Measurements from ENCODE around the gene LRMDA. TPM values are rescaled to one million over a fixed set of nuclear protein-coding genes. Genes with fewer than 3 reads are reported as not detected.
"Not testable (repeated sequence)": the region's sequence is repeated elsewhere in the genome, so short reads cannot be mapped to it uniquely, and the experiment has no call there.

The LRMDA gene
- total RNA-seq, 4 donors from 2014 or later, result 1.5 to 15.7 (median 4.6) TPM

- Histone ChIP-seq H3K4me3 (no peak overlapping the region), H3K27me3 (no peaks in the 10 kb centered on the region), H3K9me3 (no peaks in the 10 kb centered on the region), H3K36me3 (no peaks in the 10 kb centered on the region), H3K4me1 (no peaks in the 10 kb centered on the region), H3K27ac (no peak overlapping the region)
- intact Hi-C loops (cut with DNase I; ENCODE audit: low total_unique reads), result no loop called here
- TF ChIP-seq CTCF (IDR thresholded peaks at IDR 0.05) (no peak), POLR2A (IDR thresholded peaks at IDR 0.05) (no peak)
- no peak for DNase-seq
Measured at GRCh38 chr10:75742355-75742754, 310.9 kb downstream of the LRMDA start.

- Histone ChIP-seq H3K4me1 (no peaks in the 10 kb centered on the region), H3K27me3 (no peaks in the 10 kb centered on the region), H3K9me3 (no peaks in the 10 kb centered on the region), H3K27ac (no peak overlapping the region), H3K36me3 (no peaks in the 10 kb centered on the region), H3K4me3 (no peak overlapping the region)
- TF ChIP-seq POLR2A (IDR thresholded peaks at IDR 0.05), result no peak
- no peak for TF ChIP-seq CTCF (IDR thresholded peaks at IDR 0.05)
- intact Hi-C loops (cut with DNase I; ENCODE audit: low total_unique reads), result no loop called here
- DNase-seq, result no peak
Measured at GRCh38 chr10:75743291-75743778, 311.9 kb downstream of the LRMDA start.

- no peaks in the 10 kb centered on the region for H3K4me1 ChIP-seq
- H3K4me3 ChIP-seq, result no peak overlapping the region
- H3K9me3 ChIP-seq, result no peaks in the 10 kb centered on the region
- TF ChIP-seq POLR2A (IDR thresholded peaks at IDR 0.05) (no peak), CTCF (IDR thresholded peaks at IDR 0.05) (no peak)
- no peak for DNase-seq
- intact Hi-C loops (cut with DNase I; ENCODE audit: low total_unique reads), result no loop called here
- H3K27ac ChIP-seq, result peak overlapping the region in 1 of 2 donors; percentile 23
- H3K36me3 ChIP-seq, result no peaks in the 10 kb centered on the region
- no peaks in the 10 kb centered on the region for H3K27me3 ChIP-seq
Measured at GRCh38 chr10:75744261-75744660, 312.8 kb downstream of the LRMDA start.

- TF ChIP-seq POLR2A (IDR thresholded peaks at IDR 0.05) (no peak), CTCF (IDR thresholded peaks at IDR 0.05) (no peak)
- Histone ChIP-seq H3K4me1 (no peaks in the 10 kb centered on the region), H3K27ac (no peak overlapping the region), H3K27me3 (no peaks in the 10 kb centered on the region), H3K4me3 (no peak overlapping the region), H3K36me3 (no peaks in the 10 kb centered on the region), H3K9me3 (no peaks in the 10 kb centered on the region)
- intact Hi-C loops (cut with DNase I; ENCODE audit: low total_unique reads), result no loop called here
- no peak for DNase-seq
Measured at GRCh38 chr10:75746356-75746755, 314.9 kb downstream of the LRMDA start.

GRCh38 chr10:75750093-75750875 lies 318.9 kb downstream of the LRMDA start:
- H3K4me1 ChIP-seq; H3K27me3 ChIP-seq; H3K4me3 ChIP-seq; H3K36me3 ChIP-seq; H3K9me3 ChIP-seq; intact Hi-C loops (cut with DNase I; ENCODE audit: low total_unique reads); H3K27ac ChIP-seq; DNase-seq: not testable (repeated sequence)
